Superior temporal gyrus (tissue), 1 donor: ENCODE measurements around the gene PRDX3.
A peak's percentile ranks its signal among the peaks of the same experiment; 100 is the strongest.

ENCODE experiments used
- DNase-seq: peaks from one replicate; pipeline ENCODE4 v3.0.0-alpha.2; 2016; ENCODE audit errors: extremely low spot score

The PRDX3 gene

DNA sequence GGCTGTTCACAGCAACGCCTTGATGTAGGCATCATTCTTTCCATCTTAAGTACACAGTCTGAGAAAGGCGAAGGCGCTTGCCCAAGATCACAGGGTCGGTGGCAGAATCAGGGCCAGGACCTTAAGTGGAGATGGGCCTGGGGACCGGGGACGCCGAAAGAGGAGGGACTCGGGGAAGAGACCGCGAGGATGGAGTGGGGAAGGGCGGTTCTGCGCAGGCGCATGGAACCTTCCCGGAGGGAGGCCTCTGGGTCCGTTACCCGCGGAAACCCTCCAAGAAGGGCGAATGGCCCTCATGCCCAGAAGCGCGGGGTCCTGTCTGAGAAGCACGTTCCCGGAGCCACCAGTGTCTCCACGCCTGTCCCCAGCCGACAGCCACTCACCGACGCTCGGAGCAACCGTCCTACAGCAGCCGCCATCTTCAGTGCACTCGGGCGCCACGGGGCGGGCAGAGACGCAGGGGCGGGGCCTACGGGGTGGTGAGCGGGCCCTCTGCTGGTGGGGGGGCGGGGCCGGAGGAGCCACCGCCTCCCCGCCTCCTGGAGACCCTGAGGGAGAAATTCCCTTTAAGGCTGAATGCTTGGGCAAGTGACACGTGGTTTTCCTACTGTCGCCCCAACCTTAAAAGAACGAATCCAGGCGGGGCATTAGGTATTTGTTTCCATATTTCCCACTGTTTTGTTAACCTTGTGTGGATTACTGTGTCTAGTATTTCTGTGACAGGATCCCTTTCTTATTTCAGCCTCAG lies at the start of gene PRDX3:
PRDX3 (minus strand) TSS at position 441 of the 748 bp plus-strand sequence; CDS start at position 419, 22 bp downstream.
- DNase-seq, result peak; percentile 93

DNA sequence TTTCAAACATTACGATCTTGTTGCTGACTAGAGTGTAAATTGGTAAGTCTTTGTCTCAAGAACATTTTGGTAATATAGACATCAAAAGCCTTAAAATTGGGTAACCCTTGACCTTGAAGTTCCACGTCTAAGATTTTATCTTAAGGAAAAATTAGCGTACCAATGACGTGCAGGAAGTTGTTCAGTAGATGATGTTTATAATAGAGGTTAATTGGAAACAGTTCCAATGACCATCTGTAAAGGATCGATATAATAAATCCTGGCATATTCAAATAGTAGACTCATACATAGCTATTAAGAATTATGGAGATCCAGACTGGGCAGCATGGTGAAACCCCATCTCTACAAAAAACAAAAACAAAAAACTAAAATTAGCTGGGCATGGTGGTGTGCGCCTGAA lies 49.2 kb upstream of the PRDX3 start:
- no peak for DNase-seq

DNA sequence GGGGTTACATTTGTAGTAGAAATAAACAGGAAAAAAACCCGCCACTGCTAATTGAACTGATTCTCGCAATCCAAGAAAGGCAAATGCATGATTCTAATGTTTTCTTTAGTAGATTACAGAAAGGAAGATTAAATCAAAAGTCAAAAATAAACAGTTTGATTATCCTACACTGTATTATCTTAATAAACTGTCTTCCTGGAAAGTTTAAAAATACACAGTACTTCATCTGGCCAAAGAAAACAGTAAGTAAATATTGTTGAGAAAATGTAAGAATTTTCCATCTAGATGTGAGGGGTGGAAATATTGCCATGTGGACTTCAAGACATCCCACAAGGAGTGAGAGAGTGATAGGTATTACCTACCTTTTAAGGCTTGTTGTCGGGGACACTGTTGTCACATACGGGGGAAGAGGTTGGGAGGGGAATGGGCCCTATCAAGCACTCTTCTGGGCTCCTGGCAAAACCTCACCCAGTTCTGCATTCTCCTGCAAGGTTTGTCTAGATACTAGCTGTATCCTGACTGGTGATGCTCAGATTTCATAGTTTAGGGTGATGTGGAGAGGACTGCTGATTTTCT lies 46.6 kb upstream of the PRDX3 start:
- DNase-seq, result no peak

DNA sequence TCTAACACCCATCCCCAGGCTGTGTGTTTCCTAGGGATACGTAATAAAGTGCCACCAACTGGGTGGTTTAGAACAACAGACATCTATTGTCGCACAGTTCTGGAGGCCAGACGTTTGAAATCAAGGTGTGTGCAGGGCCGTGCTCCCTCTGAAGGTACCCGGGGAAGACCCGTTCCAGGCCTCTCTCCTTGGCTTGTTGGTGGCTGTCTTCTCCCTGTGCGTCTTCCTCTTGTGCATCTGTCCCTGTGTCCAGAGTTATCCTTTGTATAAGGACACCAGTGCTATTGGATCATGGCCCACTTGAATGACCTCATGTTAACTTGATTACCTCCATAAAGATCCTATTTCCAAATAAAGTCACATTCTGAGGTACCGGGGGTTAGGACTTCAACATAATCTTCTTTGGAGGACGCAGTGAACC lies 44.4 kb upstream of the PRDX3 start:
- no peak for DNase-seq

DNA sequence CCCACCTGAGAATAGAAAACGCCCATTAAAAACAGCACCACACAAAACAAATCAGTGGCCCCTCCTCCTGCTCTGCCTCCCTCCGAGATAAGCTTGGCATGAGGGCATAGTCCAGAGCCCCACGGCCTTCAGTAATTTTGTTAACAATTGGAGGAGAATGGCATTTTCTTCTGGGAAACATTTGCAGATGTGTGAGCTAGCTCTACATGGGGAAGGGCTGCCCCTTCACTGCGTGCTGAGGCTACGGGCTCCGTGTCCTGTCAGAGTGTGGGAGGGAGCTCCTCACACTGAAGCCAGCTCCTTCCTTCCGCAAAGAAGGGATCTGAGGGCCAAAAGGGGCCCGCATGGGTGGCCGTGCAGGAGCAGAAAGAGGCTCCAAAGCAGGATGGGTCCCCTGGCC lies 43.9 kb upstream of the PRDX3 start:
- no peak for DNase-seq

DNA sequence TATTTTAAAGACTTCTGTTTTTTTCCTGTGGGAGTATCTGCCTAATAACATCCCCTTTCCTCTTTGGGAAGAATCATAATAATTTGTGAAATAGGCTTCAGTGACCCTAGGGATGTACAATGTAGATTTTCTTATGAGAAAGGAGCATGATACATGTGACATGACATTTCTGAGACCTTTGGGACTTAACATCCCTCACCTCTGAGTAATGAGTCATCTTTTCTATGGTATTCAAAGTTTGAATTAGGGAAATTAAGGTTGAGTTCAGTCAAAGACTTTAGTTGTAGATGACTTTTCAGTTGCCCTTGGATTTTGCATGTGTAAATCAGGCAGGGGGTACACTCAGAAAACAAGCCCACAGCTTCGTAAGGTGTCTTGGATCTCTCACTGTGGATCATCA lies 43.1 kb upstream of the PRDX3 start:
- no peak for DNase-seq

DNA sequence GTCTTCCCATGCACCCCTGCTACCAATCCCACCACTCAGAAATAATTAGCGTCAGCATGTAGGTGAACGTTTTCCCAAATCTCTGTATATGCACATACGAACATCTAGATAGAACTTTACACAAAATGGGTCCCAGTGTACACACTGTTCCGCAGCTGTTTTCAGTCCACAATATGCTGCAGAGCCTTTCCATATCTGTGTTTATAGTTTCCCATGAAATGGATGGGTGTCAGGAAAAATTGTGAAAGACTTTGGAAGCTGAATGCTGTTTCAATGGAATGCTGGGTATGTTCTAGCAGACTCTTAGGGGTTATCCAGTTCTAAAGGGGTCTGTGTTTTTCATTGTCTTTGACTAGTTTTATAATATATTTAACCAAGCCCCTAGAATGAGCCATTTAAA lies 42.6 kb upstream of the PRDX3 start:
- no peak for DNase-seq

DNA sequence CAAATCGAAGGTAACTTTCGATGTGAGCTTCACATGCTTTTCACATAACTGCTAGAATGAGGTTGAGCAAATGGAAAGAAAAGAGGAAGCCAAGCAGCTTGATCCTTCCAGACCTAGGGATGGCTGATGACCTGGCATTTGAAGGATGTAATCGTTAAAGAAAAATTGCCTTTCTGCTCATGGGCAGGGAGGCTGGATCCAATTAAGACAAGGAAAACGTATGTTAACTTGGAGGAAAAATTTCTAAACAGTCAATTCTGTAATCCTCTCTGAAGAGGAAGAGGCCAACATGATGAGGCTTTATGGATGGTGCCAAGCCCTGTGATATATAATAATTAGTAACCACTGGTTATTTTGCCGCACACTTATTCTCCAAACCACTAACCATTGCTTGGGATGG lies 41.3 kb upstream of the PRDX3 start:
- DNase-seq, result no peak

DNA sequence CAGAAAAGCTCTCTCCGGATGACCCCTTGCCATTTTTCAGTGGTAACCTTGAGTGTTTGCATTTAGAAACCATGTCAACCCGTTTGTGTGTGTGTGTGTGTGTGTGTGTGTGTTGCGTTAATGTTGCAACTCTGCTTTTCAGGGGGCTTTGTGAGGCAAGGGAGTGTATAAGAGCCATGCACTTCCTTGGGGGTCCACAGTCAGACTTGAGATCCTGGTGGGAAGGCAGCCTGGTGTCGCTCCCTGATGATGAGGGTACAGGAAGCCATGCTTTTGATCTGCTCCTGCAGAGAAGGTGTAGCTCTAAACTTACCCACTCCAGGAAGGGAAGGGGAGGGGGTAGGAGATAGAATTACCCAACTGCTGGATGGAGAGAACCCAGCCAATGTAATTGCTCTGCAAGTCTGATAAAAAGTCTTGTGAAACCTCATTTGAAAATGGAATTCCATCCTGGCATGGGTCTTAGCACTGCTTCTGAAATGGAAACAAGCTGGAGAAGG lies 39.4 kb upstream of the PRDX3 start:
- no peak for DNase-seq

DNA sequence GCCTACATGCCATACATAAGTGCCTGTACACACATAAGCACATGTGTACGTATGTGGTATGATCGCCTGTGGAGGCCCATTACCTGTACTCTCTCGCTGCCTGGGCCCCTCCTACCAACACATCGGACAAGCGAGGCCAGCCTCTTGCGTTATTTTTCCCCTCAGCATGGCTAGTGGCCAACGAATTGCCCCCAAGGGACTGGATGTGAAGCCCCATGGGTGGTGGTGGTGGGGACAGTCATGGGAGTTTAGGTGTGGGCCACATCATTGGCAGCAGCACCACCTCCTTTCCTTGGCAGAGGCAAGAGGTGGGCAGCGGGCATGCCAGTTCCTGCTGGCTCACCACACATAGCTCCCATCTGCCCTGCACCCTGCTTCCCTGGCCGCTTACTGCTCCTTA lies 38.8 kb upstream of the PRDX3 start:
- no peak for DNase-seq

DNA sequence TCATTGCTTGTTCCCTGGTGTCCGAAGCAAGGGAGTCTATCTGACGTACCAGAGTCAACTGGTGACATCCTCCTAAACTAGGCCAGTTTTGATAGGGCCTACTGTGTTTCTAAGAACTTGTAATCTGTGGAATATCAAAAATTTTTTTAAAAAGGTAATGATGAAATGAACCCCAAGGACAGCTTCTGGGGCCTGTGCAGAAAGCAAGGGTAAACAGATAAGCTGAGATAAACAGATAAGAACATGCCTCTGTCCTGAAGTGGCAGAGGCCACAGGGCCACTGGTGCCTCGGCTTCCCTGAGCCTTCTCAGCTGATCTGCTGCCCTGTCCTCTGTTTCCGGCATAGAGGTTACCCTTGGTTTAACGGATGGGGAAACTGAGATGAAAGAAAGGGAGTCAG lies 37.5 kb upstream of the PRDX3 start:
- no peak for DNase-seq

DNA sequence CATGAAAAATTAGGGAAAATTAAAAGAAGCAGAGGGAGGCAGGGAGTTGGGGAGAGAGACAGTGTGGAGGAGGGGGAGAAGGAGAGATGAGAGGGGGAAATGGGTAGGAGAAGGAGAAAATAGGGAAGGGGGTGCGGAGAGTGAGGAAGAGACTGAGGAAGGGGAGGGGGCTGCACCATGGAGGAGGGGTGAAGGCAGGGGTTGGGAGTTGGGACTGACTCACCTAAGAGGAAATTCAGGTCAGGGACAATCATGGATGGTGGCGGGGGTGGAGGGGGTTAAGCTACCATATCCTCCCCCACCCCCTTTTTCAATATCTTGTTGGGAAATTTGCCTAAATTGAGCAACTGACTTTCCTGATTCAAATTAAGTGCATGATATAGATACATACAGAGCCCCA lies 36.8 kb upstream of the PRDX3 start:
- DNase-seq, result no peak

DNA sequence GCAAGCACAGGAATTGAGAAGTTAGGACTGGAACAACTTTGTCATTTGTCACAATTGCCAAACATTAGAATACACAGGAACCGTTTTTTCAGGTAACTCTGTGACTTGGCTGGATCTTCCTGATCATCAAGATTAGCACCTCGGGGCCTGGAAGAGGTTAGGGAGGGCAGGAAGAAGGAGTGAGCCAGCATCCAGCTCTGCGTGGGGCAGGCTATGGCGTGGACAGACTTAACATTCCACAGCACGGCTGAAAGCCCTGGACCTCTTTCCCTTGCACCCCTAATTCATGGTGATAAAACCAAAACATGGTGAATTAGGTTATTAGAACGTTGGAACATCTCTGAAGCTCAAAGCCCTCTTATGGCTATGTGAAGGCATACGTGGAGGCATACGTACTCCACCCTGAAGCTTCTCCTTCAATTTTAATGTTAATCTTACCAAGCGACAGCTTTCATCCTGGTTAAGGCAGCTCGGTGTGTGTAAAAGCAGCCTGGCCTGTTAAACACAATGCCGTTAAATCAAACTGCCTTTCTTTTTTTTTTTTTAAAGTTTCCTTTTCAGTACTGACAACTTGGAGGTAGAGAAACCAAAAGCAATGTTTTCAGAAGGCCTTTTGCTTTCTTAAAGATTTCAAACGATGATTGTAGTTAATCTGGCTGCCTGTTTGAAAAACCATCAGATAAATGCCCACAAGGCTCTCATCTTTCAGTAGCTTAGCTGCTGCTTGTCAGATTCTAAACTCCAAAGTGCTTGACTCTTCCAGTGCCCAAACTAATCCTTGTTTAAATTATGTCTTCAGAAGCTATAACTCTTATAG lies 33.2 kb upstream of the PRDX3 start:
- no peak for DNase-seq

DNA sequence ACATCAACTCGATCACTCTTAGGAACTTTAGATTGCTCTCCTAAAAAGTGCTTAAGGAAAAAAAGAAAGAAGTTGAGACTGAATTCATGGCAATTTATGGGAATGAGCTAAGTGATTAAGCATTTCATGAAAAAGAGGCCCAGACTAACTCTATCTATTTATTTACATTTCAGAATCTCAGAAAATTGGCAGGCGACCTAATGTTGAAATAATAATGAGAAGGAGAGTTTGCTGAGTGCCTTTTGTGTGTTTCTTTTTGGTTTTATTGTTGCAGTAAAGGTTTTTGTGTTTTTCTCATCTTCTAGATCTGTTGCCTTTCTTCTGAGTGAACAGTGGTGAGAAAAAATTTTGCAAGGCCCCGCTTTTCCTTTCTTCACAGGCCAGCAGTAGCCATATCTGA lies 32.6 kb upstream of the PRDX3 start:
- no peak for DNase-seq

DNA sequence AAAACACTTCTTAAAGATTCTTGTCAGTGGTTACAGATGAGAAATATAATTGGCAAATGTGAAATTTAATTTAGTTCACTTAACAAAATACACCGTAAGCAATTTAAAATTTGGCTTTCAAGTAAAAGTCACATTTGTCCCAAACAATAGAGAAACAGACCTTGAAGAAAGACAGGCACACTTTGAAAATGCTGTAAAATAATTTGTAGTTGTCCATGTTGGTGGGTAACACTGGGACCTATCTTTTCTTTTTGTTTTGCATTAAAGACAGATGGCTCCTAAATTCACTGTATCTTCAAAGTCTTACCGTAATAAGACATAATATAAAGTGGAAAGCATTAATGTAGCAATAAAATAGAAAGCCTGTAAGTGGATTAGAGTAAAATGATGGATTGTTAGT lies 32.0 kb upstream of the PRDX3 start:
- DNase-seq, result no peak

DNA sequence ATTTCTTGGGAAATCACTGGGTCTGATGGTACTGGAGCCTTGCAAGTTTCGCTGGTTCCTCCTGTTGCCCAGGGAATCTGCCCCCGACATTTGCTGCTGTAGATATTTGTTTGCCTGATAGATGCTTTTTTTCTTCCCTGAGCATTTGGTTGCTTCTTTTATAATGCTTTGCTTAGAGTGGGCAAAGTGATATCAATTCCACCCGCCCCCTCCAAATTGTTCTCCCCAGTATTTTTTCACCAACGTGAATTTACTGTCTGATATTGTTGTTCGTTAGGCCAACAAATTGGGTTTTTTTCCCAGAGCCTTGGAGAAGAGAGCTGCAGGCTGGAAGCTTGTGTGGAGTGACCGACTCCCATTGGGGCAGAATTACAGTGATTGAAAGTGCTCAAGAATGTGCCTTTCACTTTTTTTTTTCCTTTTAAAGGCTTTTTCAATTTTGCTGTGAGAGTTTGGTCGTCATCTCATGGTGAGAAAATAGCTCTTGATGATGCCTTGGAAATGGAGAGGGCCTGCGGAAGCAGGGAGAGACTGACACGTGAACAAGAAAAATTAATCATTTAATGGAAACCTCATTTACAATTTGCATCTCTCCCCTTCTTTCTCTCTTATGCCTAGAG lies 31.2 kb upstream of the PRDX3 start:
- DNase-seq, result no peak

DNA sequence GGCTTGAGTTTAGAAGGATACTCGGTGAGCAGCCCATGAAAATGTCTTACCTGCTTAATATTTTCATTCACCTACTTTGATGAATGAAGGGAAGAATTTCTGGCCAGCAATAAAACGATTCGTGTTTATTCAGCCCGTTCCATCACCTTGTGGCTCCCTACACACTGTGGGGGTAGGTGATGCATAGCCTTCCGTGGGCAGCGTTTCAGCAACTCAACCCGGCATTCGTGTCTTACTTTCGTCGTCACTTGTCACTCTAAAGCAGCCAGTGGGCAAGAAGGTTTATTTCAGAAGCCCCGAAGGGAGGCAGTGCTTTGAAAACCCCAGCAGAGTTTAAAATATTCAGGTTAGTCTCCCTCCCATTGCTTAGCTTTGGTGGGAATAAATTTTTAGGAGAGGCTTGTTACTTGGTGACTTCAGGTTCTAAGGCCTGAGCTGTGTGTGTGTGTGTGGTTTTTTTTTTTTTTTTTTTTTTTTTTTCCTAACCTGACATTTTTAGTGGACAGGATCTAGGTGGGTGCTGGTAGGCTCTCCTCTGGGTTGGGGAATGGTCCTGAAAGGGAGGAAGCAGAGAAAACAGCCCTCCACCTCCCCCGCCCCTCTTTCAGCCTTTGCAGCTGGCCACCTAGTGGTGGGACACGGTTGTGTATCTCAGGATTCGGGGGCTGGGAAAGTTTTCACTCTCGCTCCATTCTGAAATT lies 30.6 kb upstream of the PRDX3 start:
- peak; percentile 78 for DNase-seq

DNA sequence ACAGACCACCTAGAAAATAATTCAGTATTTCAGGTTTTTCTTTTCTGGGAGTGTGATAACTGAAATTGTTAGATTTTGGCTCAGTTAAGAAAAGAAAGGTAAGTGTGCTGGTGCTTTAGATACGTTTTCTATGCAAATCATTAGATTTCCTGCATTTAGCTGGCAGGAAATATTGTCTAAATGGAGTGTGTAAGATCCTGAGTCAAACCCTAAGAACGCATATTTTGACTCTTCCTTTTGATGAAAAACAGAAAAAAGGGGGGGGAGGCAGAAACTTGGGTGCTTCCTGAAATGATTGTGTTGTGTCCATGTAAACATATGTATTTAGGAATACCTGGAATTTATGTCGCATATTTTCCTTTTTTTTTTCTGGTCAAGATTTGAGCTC lies 29.9 kb upstream of the PRDX3 start:
- no peak for DNase-seq

DNA sequence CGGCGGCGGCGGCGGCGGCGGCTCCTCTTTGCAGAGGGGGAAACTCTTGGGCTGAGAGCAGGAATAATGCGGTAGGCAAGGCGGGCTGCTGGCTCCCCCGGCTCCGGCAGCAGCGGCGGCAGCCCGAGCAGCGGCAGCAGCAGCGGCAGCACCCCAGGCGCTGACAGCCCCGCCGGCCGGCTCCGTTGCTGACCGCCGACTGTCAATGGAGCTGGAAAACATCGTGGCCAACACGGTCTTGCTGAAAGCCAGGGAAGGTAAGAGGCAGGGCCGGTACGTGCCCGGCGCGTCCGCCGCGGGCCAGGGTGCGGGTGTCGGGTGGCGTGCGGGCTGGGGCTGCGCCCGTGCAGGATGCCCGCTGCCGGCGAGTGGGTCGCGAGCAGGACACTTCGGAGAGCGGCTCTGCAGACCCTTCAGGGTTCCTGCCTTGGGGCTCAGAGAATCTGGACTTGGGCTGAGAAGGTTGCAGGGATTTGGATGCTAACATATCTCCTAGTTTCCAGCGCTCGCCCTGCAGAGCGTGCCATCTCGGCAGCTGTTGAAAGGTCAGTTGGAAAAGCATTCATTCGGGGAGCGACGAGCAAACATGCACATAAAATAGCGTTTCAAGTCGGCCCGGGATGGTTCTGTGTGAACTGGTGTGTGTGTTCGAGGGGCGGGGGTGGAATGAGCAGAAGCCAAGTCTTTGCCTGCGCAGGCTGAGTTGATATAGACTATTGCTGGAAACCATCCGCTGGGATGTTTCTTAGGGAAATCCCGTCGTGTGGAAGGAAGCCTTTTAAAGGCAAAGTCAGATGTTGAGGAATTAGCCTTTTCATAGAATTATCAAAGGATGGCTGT lies 29.3 kb upstream of the PRDX3 start:
- no peak for DNase-seq

DNA sequence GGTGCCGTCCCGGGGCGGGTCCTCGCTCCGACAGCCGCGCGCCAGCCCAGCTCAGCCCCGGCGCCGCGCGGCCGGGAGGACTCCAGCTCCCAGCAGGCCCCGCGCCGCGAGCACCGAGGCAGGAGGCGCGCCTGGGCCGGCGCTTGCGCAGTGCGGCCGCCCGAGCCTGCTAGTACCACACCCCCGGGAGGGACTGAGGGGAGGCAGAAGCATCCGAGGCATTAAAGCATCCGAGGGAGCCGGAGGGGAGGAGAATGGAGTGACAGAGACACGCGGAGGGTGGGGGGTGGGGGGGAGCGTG lies 28.7 kb upstream of the PRDX3 start, which contains the start of gene GRK5:
GRK5 (plus strand) TSS at position 206 of the 301 bp plus-strand sequence. CDS start 347 bp downstream, outside the sequence.
- DNase-seq, result peak; percentile 94
